ENCODE data around the gene FGD4.

GRCh38 chr12:32519047-32519446, 119.7 kb downstream of the FGD4 start:
- TF ChIP-seq, protein P1, sequence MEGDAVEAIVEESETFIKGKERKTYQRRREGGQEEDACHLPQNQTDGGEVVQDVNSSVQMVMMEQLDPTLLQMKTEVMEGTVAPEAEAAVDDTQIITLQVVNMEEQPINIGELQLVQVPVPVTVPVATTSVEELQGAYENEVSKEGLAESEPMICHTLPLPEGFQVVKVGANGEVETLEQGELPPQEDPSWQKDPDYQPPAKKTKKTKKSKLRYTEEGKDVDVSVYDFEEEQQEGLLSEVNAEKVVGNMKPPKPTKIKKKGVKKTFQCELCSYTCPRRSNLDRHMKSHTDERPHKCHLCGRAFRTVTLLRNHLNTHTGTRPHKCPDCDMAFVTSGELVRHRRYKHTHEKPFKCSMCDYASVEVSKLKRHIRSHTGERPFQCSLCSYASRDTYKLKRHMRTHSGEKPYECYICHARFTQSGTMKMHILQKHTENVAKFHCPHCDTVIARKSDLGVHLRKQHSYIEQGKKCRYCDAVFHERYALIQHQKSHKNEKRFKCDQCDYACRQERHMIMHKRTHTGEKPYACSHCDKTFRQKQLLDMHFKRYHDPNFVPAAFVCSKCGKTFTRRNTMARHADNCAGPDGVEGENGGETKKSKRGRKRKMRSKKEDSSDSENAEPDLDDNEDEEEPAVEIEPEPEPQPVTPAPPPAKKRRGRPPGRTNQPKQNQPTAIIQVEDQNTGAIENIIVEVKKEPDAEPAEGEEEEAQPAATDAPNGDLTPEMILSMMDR (IDR thresholded peaks at IDR 0.05): no peak
- TF ChIP-seq ZFX (IDR thresholded peaks at IDR 0.05; ENCODE audit: borderline replicate concordance): no peak

All from 22Rv1 (cell line).